K562 (cell line): ENCODE data around the gene SGSH. TPM values are rescaled to one million over a fixed set of nuclear protein-coding genes. Genes with fewer than 3 reads are reported as not detected.

Experiments
- E2F6 ChIP-seq, 2 experiments: IDR thresholded peaks; 2 replicates each; pipeline ENCODE4 v1.6.1; 2011; ENCODE audit warnings: borderline replicate concordance in 1 of 2, control low read depth in 1 of 2, low read depth in 1 of 2, low read length in 1 of 2, mild to moderate bottlenecking in 1 of 2, mixed read lengths in 1 of 2, moderate library complexity in 1 of 2; ENCODE audit not compliant: insufficient read depth in 1 of 2, insufficient read length in 1 of 2, poor library complexity in 1 of 2, severe bottlenecking in 1 of 2; ENCODE audit errors: extremely low read depth in 1 of 2
- FOS ChIP-seq: IDR thresholded peaks from 3 replicates; pipeline ENCODE4 v1.6.1; 2011; ENCODE audit not compliant: insufficient read length; ENCODE audit errors: extremely low read depth
- FUS ChIP-seq: fragments of 200-400 bp; formaldehyde crosslinking; optimal IDR thresholded peaks from 2 replicates; pipeline ENCODE3; 2017; ENCODE audit warnings: low read depth, low read length
- HCFC1 ChIP-seq: IDR thresholded peaks from 2 replicates; pipeline ENCODE4 v1.6.1; 2012; ENCODE audit warnings: low read depth, low read length, improper control_type of control experiment
- ILF3 ChIP-seq: fragments of 450-650 bp; IDR thresholded peaks from 2 replicates; pipeline ENCODE4 v1.6.1; 2018; ENCODE audit warnings: antibody characterized with exemption, mild to moderate bottlenecking, moderate library complexity, borderline replicate concordance
- NKRF ChIP-seq: fragments of 450-650 bp; IDR thresholded peaks from 2 replicates; pipeline ENCODE4 v1.6.1; 2016; ENCODE audit warnings: borderline replicate concordance
- OTX1 ChIP-seq: fragments of 450-650 bp; formaldehyde crosslinking; IDR thresholded peaks from 2 replicates; pipeline ENCODE4 v1.4.0; 2022; ENCODE audit warnings: mild to moderate bottlenecking
- PHTF2 ChIP-seq: fragments of 250-450 bp; sonication (Bioruptor Pico); IDR thresholded peaks from 2 replicates; pipeline ENCODE4 v1.5.0; 2021; ENCODE audit warnings: mild to moderate bottlenecking
- PKNOX1 ChIP-seq: fragments of 450-650 bp; IDR thresholded peaks from 2 replicates; pipeline ENCODE4 v1.6.1; 2016
- SMAD3 ChIP-seq: fragments of 450-650 bp; formaldehyde crosslinking; conservative IDR thresholded peaks from 2 replicates; pipeline ENCODE4 v1.4.0; 2020; ENCODE audit warnings: mild to moderate bottlenecking
- TBP ChIP-seq: optimal IDR thresholded peaks from 2 replicates; pipeline ENCODE3; 2011; ENCODE audit warnings: low read depth, low read length, improper control_type of control experiment
- TCF3 ChIP-seq: sonication (generic); formaldehyde crosslinking; IDR thresholded peaks from 2 replicates; pipeline ENCODE4 v1.4.0; 2020; ENCODE audit warnings: mild to moderate bottlenecking, missing genetic modification reagents
- THAP12 ChIP-seq: fragments of 250-450 bp; sonication (Bioruptor Pico); IDR thresholded peaks from 2 replicates; pipeline ENCODE4 v1.9.0; 2021; ENCODE audit warnings: mild to moderate bottlenecking, inconsistent platforms
- TOE1 ChIP-seq, 2 experiments: fragments of 450-650 bp in 1 of 2; sonication (generic) in 1 of 2; formaldehyde crosslinking in 1 of 2; IDR thresholded peaks; 2 replicates each; pipeline versions ENCODE4 v1.7.1 to v1.8.0; 2016 to 2022; ENCODE audit warnings: borderline replicate concordance in 2 of 2, mild to moderate bottlenecking in 2 of 2, antibody characterized with exemption in 1 of 2, inconsistent platforms in 1 of 2, low read depth in 1 of 2, missing genetic modification reagents in 1 of 2, moderate library complexity in 1 of 2
- YY1 ChIP-seq, 3 experiments: IDR thresholded peaks; 2 replicates each; pipeline ENCODE4 v1.6.1; 2011; ENCODE audit warnings: low read length in 2 of 3, mild to moderate bottlenecking in 2 of 3, moderate library complexity in 2 of 3, borderline replicate concordance in 1 of 3, control low read depth in 1 of 3, low read depth in 1 of 3; ENCODE audit not compliant: insufficient read depth in 3 of 3, insufficient replicate concordance in 2 of 3, control insufficient read depth in 1 of 3, insufficient read length in 1 of 3; ENCODE audit errors: extremely low read depth in 1 of 3
- ZNF3 ChIP-seq: fragments of 250-450 bp; sonication (Bioruptor Pico); IDR thresholded peaks from 2 replicates; pipeline ENCODE4 v1.5.0; 2021; ENCODE audit warnings: mild to moderate bottlenecking, moderate library complexity
- polyA plus RNA-seq, 8 experiments: library from polyadenylated mRNA; depleted of rRNA in 4 of 8; stranded (reverse) in 5 of 8; unstranded in 3 of 8; fragments of >200 nt; fragmentation: Nextera tagmentation in 2 of 8; fragmentation: Illumina TruSeq in 1 of 8; extraction: Ambion mirVana in 2 of 8; extraction: Trizol in 1 of 8; gene quantifications; 2 replicates each; pipeline versions ENCODE4 v1.2.1 to v1.2.3, GENCODE V29; 2011 to 2014; ENCODE audit warnings: inconsistent platforms in 1 of 8, missing spikeins in 1 of 8
- total RNA-seq, 7 experiments: library from RNA; depleted of rRNA in 6 of 7; stranded (reverse); fragments of >200 nt in 6 of 7; fragmentation: Illumina TruSeq in 2 of 7; extraction: Trizol in 2 of 7; gene quantifications; 2 replicates each; pipeline versions ENCODE4 v1.2.1 to v1.2.3, GENCODE V29; 2011 to 2021; ENCODE audit warnings: low replicate concordance in 1 of 7

Gene SGSH
- total and polyA plus RNA-seq, 9 of the 15 experiments (the other 6 are each of a cell fraction or from before 2014, with no cell fraction given): 0.25 to 15.7 (median 4.9) TPM

GRCh38 chr17:80220054-80220735 lies at the start of gene SGSH, which contains the start of gene SLC26A11 (continued):
- TF ChIP-seq YY1 (IDR thresholded peaks at IDR 0.05; ENCODE audit: borderline replicate concordance in 1 of 3, control insufficient read depth in 1 of 3, extremely low read depth in 1 of 3, insufficient read depth in 3 of 3, insufficient read length in 1 of 3, insufficient replicate concordance in 2 of 3, low read depth in 1 of 3, low read length in 2 of 3) (peak in 2 of 3 experiments; percentile 66 to 76), TBP (peak; percentile 34), ZNF3 (no peak), PKNOX1 (no peak), NKRF (no peak), SMAD3 (CRISPR knock-in tag) (no peak), OTX1 (CRISPR knock-in tag) (no peak), ILF3 (no peak), PHTF2 (CRISPR knock-in tag) (no peak), THAP12 (CRISPR knock-in tag) (0 out of 2 replicates have a peak, but pooled peaks have one; percentile 48), FOS (no peak), E2F6 (IDR thresholded peaks at IDR 0.05; ENCODE audit: borderline replicate concordance in 1 of 2, extremely low read depth in 1 of 2, insufficient read depth in 1 of 2, insufficient read length in 1 of 2, low read depth in 1 of 2, low read length in 1 of 2, poor library complexity in 1 of 2, severe bottlenecking in 1 of 2) (peak in 1 of 2 experiments; percentile 68), TOE1 (IDR thresholded peaks at IDR 0.05; ENCODE audit: borderline replicate concordance) (no peak; the same call in 1 of the 2 replicates), TOE1 (CRISPR knock-in tag; IDR thresholded peaks at IDR 0.05; ENCODE audit: borderline replicate concordance, low read depth) (no peak), FUS (no peak), HCFC1 (no peak), TCF3 (CRISPR knock-in tag) (no peak)
